ENCODE measurements around the gene LSG1. TPM values are rescaled to one million over a fixed set of nuclear protein-coding genes. Genes with fewer than 3 reads are reported as not detected.

Gene LSG1
- total RNA-seq, 2 experiments from 2014 or later = 46.9 to 48.0 TPM

- DNase-seq = no peak
- Mint-ChIP-seq H3K4me3 (no peak overlapping the region), H3K4me1 (ENCODE audit: low read depth) (no peaks in the 10 kb centered on the region), H3K9me3 (ENCODE audit: insufficient read depth) (no peaks in the 10 kb centered on the region), H3K27me3 (ENCODE audit: low read depth) (no peaks in the 10 kb centered on the region), H3K27ac (no peak overlapping the region), H3K36me3 (ENCODE audit: low read depth) (peaks cover 62% of the 10 kb centered on the region)
- ChIA-PET CTCF (interaction anchor here (1.4 to 4.1 kb wide), 2 partner anchors 14 to 24 kb away, joined by 5 to 12 read pairs; partner anchors contain the start of gene LSG1), POLR2A (no interaction called here)
- ATAC-seq = no peak
Measured at GRCh38 chr3:194647747-194648146, 24.2 kb downstream of the LSG1 start.

- no peaks in the 10 kb centered on the region for H3K27me3 Mint-ChIP-seq (ENCODE audit: low read depth)
- peaks cover 49% of the 10 kb centered on the region for H3K36me3 Mint-ChIP-seq (ENCODE audit: low read depth)
- DNase-seq (no peak), ATAC-seq (no peak)
- H3K4me3 Mint-ChIP-seq = no peak overlapping the region
- H3K9me3 Mint-ChIP-seq (ENCODE audit: insufficient read depth) = no peaks in the 10 kb centered on the region
- ChIA-PET CTCF (interaction anchor here (0.8 to 1.9 kb wide), 7 partner anchors 9 to 299 kb away, joined by 3 to 12 read pairs (median 4); partner anchors contain the start of genes LSG1 and TMEM44), POLR2A (interaction anchor here (0.8 to 1.3 kb wide), 2 partner anchors 9 to 14 kb away, joined by 3 to 4 read pairs; partner anchors contain the start of gene TMEM44)
- no peak overlapping the region for H3K27ac Mint-ChIP-seq
- H3K4me1 Mint-ChIP-seq (ENCODE audit: low read depth) = peaks cover 2% of the 10 kb centered on the region
Measured at GRCh38 chr3:194642769-194643168, 29.2 kb downstream of the LSG1 start.

- ChIA-PET POLR2A (no interaction called here), CTCF (interaction anchor here (1.4 kb wide), 1 partner anchor 31 kb away, joined by 8 read pairs; the partner anchor contains the start of gene LSG1)
- ATAC-seq (peak; percentile 77), DNase-seq (peak; percentile 51)
- H3K36me3 Mint-ChIP-seq (ENCODE audit: low read depth) = peaks cover 43% of the 10 kb centered on the region
- no peaks in the 10 kb centered on the region for H3K9me3 Mint-ChIP-seq (ENCODE audit: insufficient read depth)
- H3K4me3 Mint-ChIP-seq = no peak overlapping the region
- peaks cover 2% of the 10 kb centered on the region for H3K4me1 Mint-ChIP-seq (ENCODE audit: low read depth)
- H3K27ac Mint-ChIP-seq = no peak overlapping the region
- H3K27me3 Mint-ChIP-seq (ENCODE audit: low read depth) = no peaks in the 10 kb centered on the region
Measured at GRCh38 chr3:194640829-194641228, 31.2 kb downstream of the LSG1 start.

- DNase-seq = no peak
- Mint-ChIP-seq H3K36me3 (ENCODE audit: low read depth) (peaks cover 29% of the 10 kb centered on the region), H3K4me3 (no peak overlapping the region), H3K27ac (no peak overlapping the region), H3K27me3 (ENCODE audit: low read depth) (no peaks in the 10 kb centered on the region), H3K9me3 (ENCODE audit: insufficient read depth) (no peaks in the 10 kb centered on the region), H3K4me1 (ENCODE audit: low read depth) (peaks cover 3% of the 10 kb centered on the region)
- POLR2A ChIA-PET = no interaction called here
- CTCF ChIA-PET = interaction anchor here (1.0 to 1.3 kb wide), 2 partner anchors 32 to 130 kb away, joined by 3 to 4 read pairs; no protein-coding TSS in a partner anchor
- ATAC-seq = no peak
Measured at GRCh38 chr3:194638991-194639605, 32.9 kb downstream of the LSG1 start.

- ATAC-seq = no peak
- Mint-ChIP-seq H3K4me1 (ENCODE audit: low read depth) (peaks cover 9% of the 10 kb centered on the region), H3K9me3 (ENCODE audit: insufficient read depth) (no peaks in the 10 kb centered on the region), H3K36me3 (ENCODE audit: low read depth) (peaks cover 20% of the 10 kb centered on the region), H3K4me3 (no peak overlapping the region), H3K27me3 (ENCODE audit: low read depth) (no peaks in the 10 kb centered on the region), H3K27ac (no peak overlapping the region)
- DNase-seq = no peak
- POLR2A ChIA-PET = no interaction called here
- CTCF ChIA-PET = interaction anchor here (1.3 kb wide), 1 partner anchor 131 kb away, joined by 3 read pairs; no protein-coding TSS in a partner anchor
Measured at GRCh38 chr3:194637541-194638400, 34.2 kb downstream of the LSG1 start.

- H3K4me3 Mint-ChIP-seq = no peak overlapping the region
- no peaks in the 10 kb centered on the region for H3K27me3 Mint-ChIP-seq (ENCODE audit: low read depth)
- H3K4me1 Mint-ChIP-seq (ENCODE audit: low read depth) = peaks cover 15% of the 10 kb centered on the region
- DNase-seq = no peak
- ChIA-PET CTCF (interaction anchor here (1.1 kb wide), 1 partner anchor 51 kb away, joined by 3 read pairs; no protein-coding TSS in a partner anchor), POLR2A (no interaction called here)
- no peak for ATAC-seq
- peaks cover 17% of the 10 kb centered on the region for H3K36me3 Mint-ChIP-seq (ENCODE audit: low read depth)
- no peak overlapping the region for H3K27ac Mint-ChIP-seq
- no peaks in the 10 kb centered on the region for H3K9me3 Mint-ChIP-seq (ENCODE audit: insufficient read depth)
Measured at GRCh38 chr3:194637066-194637465, 34.9 kb downstream of the LSG1 start.

GRCh38 chr3:194633349-194634004 lies 38.5 kb downstream of the LSG1 start, which contains the start of gene TMEM44:
Gene TMEM44 (minus strand): TSS chr3:194633419. CDS start chr3:194633215, 204 bp downstream.
- Mint-ChIP-seq H3K27me3 (ENCODE audit: low read depth) (no peaks in the 10 kb centered on the region), H3K36me3 (ENCODE audit: low read depth) (peaks cover 11% of the 10 kb centered on the region), H3K27ac (peak within 1 kb of the TSS; percentile 77), H3K4me3 (peak within 1 kb of the TSS; percentile 83), H3K4me1 (ENCODE audit: low read depth) (peaks cover 16% of the 10 kb centered on the region), H3K9me3 (ENCODE audit: insufficient read depth) (no peaks in the 10 kb centered on the region)
- peak; percentile 77 for DNase-seq
- CTCF ChIA-PET = interaction anchor here (0.6 to 1.5 kb wide), 16 partner anchors 9 to 807 kb away, joined by 3 to 10 read pairs (median 4); partner anchors contain the start of gene LSG1
- peak; percentile 82 for ATAC-seq
- POLR2A ChIA-PET = interaction anchor here (0.9 to 1.4 kb wide), 4 partner anchors 9 to 50 kb away, joined by 3 to 5 read pairs (median 4); partner anchors contain the start of gene LSG1

- Mint-ChIP-seq H3K4me1 (ENCODE audit: low read depth) (peaks cover 16% of the 10 kb centered on the region), H3K27ac (peak overlapping the region; percentile 77), H3K9me3 (ENCODE audit: insufficient read depth) (no peaks in the 10 kb centered on the region), H3K36me3 (ENCODE audit: low read depth) (peaks cover 16% of the 10 kb centered on the region), H3K27me3 (ENCODE audit: low read depth) (no peaks in the 10 kb centered on the region), H3K4me3 (peak overlapping the region; percentile 83)
- DNase-seq = peak; percentile 24
- CTCF ChIA-PET = interaction anchor here (0.7 to 1.5 kb wide), 8 partner anchors 10 to 238 kb away, joined by 3 to 10 read pairs (median 4); partner anchors contain the start of gene LSG1
- POLR2A ChIA-PET = interaction anchor here (0.9 to 1.4 kb wide), 3 partner anchors 10 to 49 kb away, joined by 3 to 4 read pairs (median 3); partner anchors contain the start of gene LSG1
- ATAC-seq = peak; percentile 71
Measured at GRCh38 chr3:194632809-194633348, 39.1 kb downstream of the LSG1 start.

- no peak for DNase-seq
- POLR2A ChIA-PET = interaction anchor here (1.4 kb wide), 1 partner anchor 49 kb away, joined by 4 read pairs; no protein-coding TSS in a partner anchor
- Mint-ChIP-seq H3K4me1 (ENCODE audit: low read depth) (peaks cover 16% of the 10 kb centered on the region), H3K27ac (peak overlapping the region; percentile 77), H3K36me3 (ENCODE audit: low read depth) (peaks cover 16% of the 10 kb centered on the region), H3K27me3 (ENCODE audit: low read depth) (no peaks in the 10 kb centered on the region), H3K4me3 (peak overlapping the region; percentile 83), H3K9me3 (ENCODE audit: insufficient read depth) (no peaks in the 10 kb centered on the region)
- CTCF ChIA-PET = interaction anchor here (0.7 to 0.8 kb wide), 2 partner anchors 11 to 38 kb away, joined by 3 read pairs; no protein-coding TSS in a partner anchor
- ATAC-seq = no peak
Measured at GRCh38 chr3:194632226-194632808, 39.7 kb downstream of the LSG1 start.

GRCh38 chr3:194631696-194632095 lies 40.3 kb downstream of the LSG1 start:
- no peak for ATAC-seq
- ChIA-PET POLR2A (no interaction called here), CTCF (no interaction called here)
- H3K27me3 Mint-ChIP-seq (ENCODE audit: low read depth) = no peaks in the 10 kb centered on the region
- H3K4me3 Mint-ChIP-seq = peak overlapping the region; percentile 83
- no peak for DNase-seq
- peaks cover 16% of the 10 kb centered on the region for H3K36me3 Mint-ChIP-seq (ENCODE audit: low read depth)
- peaks cover 16% of the 10 kb centered on the region for H3K4me1 Mint-ChIP-seq (ENCODE audit: low read depth)
- no peak overlapping the region for H3K27ac Mint-ChIP-seq
- H3K9me3 Mint-ChIP-seq (ENCODE audit: insufficient read depth) = no peaks in the 10 kb centered on the region
